Hepatocyte (in vitro differentiated cells): Measurements from ENCODE around the gene CDH22. TPM values are rescaled to one million over a fixed set of nuclear protein-coding genes. Genes with fewer than 3 reads are reported as not detected.

Source experiments
- DNase-seq: peaks from one replicate; pipeline ENCODE4 v3.0.0-alpha.2; 2016; ENCODE audit warnings: low spot score
- H2AFZ ChIP-seq: fragments of 200-600 bp; sonication (generic); 2 replicates; pipeline ENCODE4 v1.6.0; 2016; ENCODE audit warnings: antibody characterized with exemption, mild to moderate bottlenecking
- H3K27ac ChIP-seq: fragments of 200-600 bp; sonication (generic); 2 replicates; pipeline ENCODE4 v1.5.1; 2016; ENCODE audit warnings: mild to moderate bottlenecking
- H3K27me3 ChIP-seq: fragments of 200-600 bp; sonication (generic); 2 replicates; pipeline ENCODE4 v1.6.1; 2016
- H3K36me3 ChIP-seq: fragments of 200-600 bp; sonication (generic); replicated peaks from 2 replicates; pipeline ENCODE4 v1.5.1; 2016; ENCODE audit warnings: low read depth; ENCODE audit not compliant: insufficient read depth
- H3K4me1 ChIP-seq: fragments of 200-600 bp; sonication (generic); 2 replicates; pipeline ENCODE4 v1.5.1; 2016; ENCODE audit warnings: mild to moderate bottlenecking, moderate library complexity; ENCODE audit not compliant: insufficient read depth
- H3K4me2 ChIP-seq: fragments of 200-600 bp; sonication (generic); 2 replicates; pipeline ENCODE4 v1.6.0; 2016
- H3K4me3 ChIP-seq: fragments of 200-600 bp; sonication (generic); 2 replicates; pipeline ENCODE4 v1.5.1; 2016; ENCODE audit warnings: mild to moderate bottlenecking
- H3K79me2 ChIP-seq: fragments of 200-600 bp; sonication (generic); 2 replicates; pipeline ENCODE4 v1.6.0; 2017; ENCODE audit warnings: mild to moderate bottlenecking
- H3K9me2 ChIP-seq: fragments of 200-600 bp; sonication (generic); replicated peaks from 2 replicates; pipeline ENCODE4 v1.6.0; 2017; ENCODE audit warnings: mild to moderate bottlenecking; ENCODE audit not compliant: insufficient read depth
- H3K9me3 ChIP-seq: fragments of 200-600 bp; sonication (generic); 2 replicates; pipeline ENCODE4 v1.5.1; 2016; ENCODE audit warnings: low read depth, mild to moderate bottlenecking
- H4K20me1 ChIP-seq: fragments of 200-600 bp; sonication (generic); 2 replicates; pipeline ENCODE4 v1.6.0; 2016; ENCODE audit warnings: mild to moderate bottlenecking; ENCODE audit not compliant: insufficient read depth, poor library complexity, severe bottlenecking
- CTCF ChIP-seq: fragments of 200-600 bp; sonication (generic); IDR thresholded peaks from 2 replicates; pipeline ENCODE4 v1.5.1; 2016; ENCODE audit warnings: antibody characterized with exemption, mild to moderate bottlenecking; ENCODE audit not compliant: poor library complexity
- EZH2 ChIP-seq: fragments of 200-600 bp; sonication (generic); IDR thresholded peaks from 2 replicates; pipeline ENCODE4 v1.6.1; 2016; ENCODE audit warnings: antibody characterized with exemption, mild to moderate bottlenecking, borderline replicate concordance
- EZH2phosphoT487 ChIP-seq: fragments of 200-600 bp; sonication (generic); IDR thresholded peaks from one replicate; pipeline ENCODE4 v1.6.1; 2018; ENCODE audit warnings: antibody characterized with exemption, mild to moderate bottlenecking, low read depth, moderate library complexity; ENCODE audit not compliant: unreplicated experiment, severe bottlenecking
- WGBS: methylation state at CpG from one replicate; pipeline ENCODE4 v1.1.6; 2016; ENCODE audit warnings: low lambda C conversion rate; ENCODE audit errors: missing lambda C conversion rate; 5-methylcytosine and 5-hydroxymethylcytosine counted together
- polyA plus RNA-seq: library from polyadenylated mRNA; unstranded; fragments of >200 nt; fragmentation: Nextera tagmentation; extraction: Ambion mirVana; gene quantifications from 2 replicates; pipeline ENCODE4 v1.2.1, GENCODE V29; 2016
- total RNA-seq: library from RNA; depleted of rRNA; stranded (reverse); fragments of >200 nt; gene quantifications from 2 replicates; pipeline ENCODE4 v1.2.3, GENCODE V29; 2014

CDH22 gene
- total and polyA plus RNA-seq, 2 experiments from 2014 or later: not detected

DNA sequence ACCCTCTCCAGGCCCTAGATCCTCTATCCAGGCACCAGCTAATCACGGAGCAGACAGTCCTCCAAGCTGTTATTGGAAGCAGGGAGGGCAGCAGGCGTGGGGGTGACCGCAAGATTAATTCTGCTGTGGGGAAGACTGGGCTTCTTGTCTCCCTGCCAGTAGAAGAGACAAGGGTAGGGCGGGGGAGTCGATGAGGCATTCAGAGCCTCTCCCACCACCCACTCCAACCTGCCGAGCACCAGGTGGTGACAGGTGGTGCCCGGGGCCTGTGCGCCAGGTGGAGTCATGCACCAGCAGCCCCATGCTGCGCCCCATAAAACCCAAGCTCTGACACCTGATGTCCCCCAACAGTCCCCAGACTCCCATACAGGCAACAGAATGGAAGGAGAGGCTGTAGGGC, 89.6 kb downstream of the CDH22 start:
- Histone ChIP-seq H3K27ac (no peak overlapping the region), H2AFZ (no peak overlapping the region), H3K4me1 (peaks cover 7% of the 10 kb centered on the region), H3K9me2 (no peaks in the 10 kb centered on the region), H3K4me2 (no peak overlapping the region), H4K20me1 (no peaks in the 10 kb centered on the region), H3K36me3 (no peaks in the 10 kb centered on the region), H3K9me3 (no peaks in the 10 kb centered on the region), H3K4me3 (no peak overlapping the region), H3K79me2 (no peaks in the 10 kb centered on the region), H3K27me3 (peaks cover 6% of the 10 kb centered on the region)
- TF ChIP-seq EZH2phosphoT487 (no peak), EZH2 (no peak), CTCF (no peak)
- DNase-seq: no peak
- WGBS: 82% methylated on average over 9 of the region's 9 CpGs

- no peak overlapping the region for H3K27ac ChIP-seq
- H3K4me3 ChIP-seq: no peak overlapping the region
- H4K20me1 ChIP-seq: no peaks in the 10 kb centered on the region
- H3K27me3 ChIP-seq: peaks cover 6% of the 10 kb centered on the region
- TF ChIP-seq EZH2 (no peak), CTCF (no peak), EZH2phosphoT487 (no peak)
- H3K9me3 ChIP-seq: no peaks in the 10 kb centered on the region
- no peaks in the 10 kb centered on the region for H3K36me3 ChIP-seq
- DNase-seq: no peak
- H3K4me2 ChIP-seq: no peak overlapping the region
- no peak overlapping the region for H2AFZ ChIP-seq
- no peaks in the 10 kb centered on the region for H3K79me2 ChIP-seq
- no peaks in the 10 kb centered on the region for H3K9me2 ChIP-seq
- peaks cover 7% of the 10 kb centered on the region for H3K4me1 ChIP-seq
Measured at GRCh38 chr20:46217583-46217982, 90.7 kb downstream of the CDH22 start.

DNA sequence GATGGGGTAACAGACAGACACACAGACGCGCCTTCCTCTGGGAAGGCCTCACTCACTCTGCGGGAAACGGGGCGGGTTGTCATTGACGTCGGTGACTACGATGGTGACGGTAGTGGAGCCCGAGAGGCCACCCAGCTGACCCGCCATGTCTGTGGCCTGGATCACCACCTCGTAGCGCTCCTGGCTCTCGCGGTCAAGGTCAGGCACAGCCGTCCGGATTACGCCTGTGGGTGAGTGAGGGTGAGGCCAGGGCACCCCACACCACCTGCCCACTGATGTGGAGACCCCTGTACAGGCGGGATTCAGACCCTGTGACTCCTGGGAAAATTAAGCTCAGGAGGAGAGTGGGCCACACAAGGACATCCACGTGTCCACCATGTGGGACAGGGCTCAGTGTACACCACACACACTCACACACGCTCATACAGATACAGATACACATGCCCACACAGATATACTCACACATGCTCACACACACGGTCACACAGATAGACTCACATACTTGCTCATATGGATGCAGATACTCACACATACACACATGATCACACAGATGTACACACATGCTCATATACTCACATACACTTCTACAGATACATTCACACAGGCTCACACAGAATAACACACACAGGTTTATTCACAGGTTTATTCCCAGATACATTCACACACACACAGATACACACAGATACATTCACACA, 91.4 kb downstream of the CDH22 start:
- no peaks in the 10 kb centered on the region for H3K36me3 ChIP-seq
- no peak overlapping the region for H3K4me2 ChIP-seq
- TF ChIP-seq EZH2phosphoT487: no peak
- TF ChIP-seq EZH2: no peak
- no peak for TF ChIP-seq CTCF
- H3K9me2 ChIP-seq: no peaks in the 10 kb centered on the region
- H2AFZ ChIP-seq: no peak overlapping the region
- no peaks in the 10 kb centered on the region for H3K79me2 ChIP-seq
- no peaks in the 10 kb centered on the region for H3K9me3 ChIP-seq
- H3K4me1 ChIP-seq: peaks cover 7% of the 10 kb centered on the region
- DNase-seq: no peak
- 90% methylated on average over 22 of the region's 22 CpGs for WGBS
- H3K27me3 ChIP-seq: peaks cover 6% of the 10 kb centered on the region
- H4K20me1 ChIP-seq: no peaks in the 10 kb centered on the region
- H3K27ac ChIP-seq: no peak overlapping the region
- no peak overlapping the region for H3K4me3 ChIP-seq
